PC-9 (cell line): Measurements from ENCODE around the gene PTCSC3. TPM values are rescaled to one million over a fixed set of nuclear protein-coding genes. Genes with fewer than 3 reads are reported as not detected.

Source experiments
- BruUV-seq: library from RNA; stranded (reverse); fragments of 400-500 nt; replicated peaks from 2 replicates; lab custom pipeline; 2021; lab: Mats Ljungman, UMichigan
- CTCF ChIA-PET: fragments of 300-600 bp; sonication (Branson Sonifier 250); formaldehyde crosslinking; loops from one replicate; lab custom pipeline; 2022; ENCODE audit warnings: antibody characterized with exemption; lab: Charles Lee
- POLR2A ChIA-PET: fragments of 300-600 bp; sonication (Branson Sonifier 250); formaldehyde crosslinking; loops from one replicate; lab custom pipeline; 2022; ENCODE audit warnings: antibody characterized with exemption; ENCODE audit not compliant: unreplicated experiment; lab: Charles Lee
- DNase-seq, 2 experiments: peaks; one replicate each; pipeline versions ENCODE4 v3.0.0 to v3.0.0-alpha.2; 2015 to 2022; ENCODE audit warnings: mixed read lengths in 1 of 2
- H2AFZ ChIP-seq: fragments of 200-600 bp; sonication (generic); 2 replicates; pipeline ENCODE4 v1.8.1; 2017; ENCODE audit warnings: antibody characterized with exemption
- H3F3A ChIP-seq: fragments of 200-600 bp; sonication (generic); 2 replicates; pipeline ENCODE4 v1.8.1; 2017; ENCODE audit warnings: antibody characterized with exemption, mild to moderate bottlenecking, low read depth; ENCODE audit not compliant: insufficient read depth
- H3K27ac ChIP-seq: fragments of 200-600 bp; sonication (generic); 2 replicates; pipeline ENCODE4 v1.6.1; 2016; ENCODE audit warnings: mixed run types
- H3K27me3 ChIP-seq: fragments of 200-600 bp; sonication (generic); 2 replicates; pipeline ENCODE4 v1.6.1; 2016; ENCODE audit warnings: low read depth, mixed run types; ENCODE audit not compliant: insufficient read depth
- H3K36me3 ChIP-seq: fragments of 200-600 bp; sonication (generic); 2 replicates; pipeline ENCODE4 v1.6.1; 2016; ENCODE audit warnings: low read depth, mixed run types
- H3K4me1 ChIP-seq: fragments of 200-600 bp; sonication (generic); replicated peaks from 2 replicates; pipeline ENCODE4 v1.6.1; 2016; ENCODE audit warnings: mixed run types; ENCODE audit not compliant: insufficient read depth
- H3K4me2 ChIP-seq: fragments of 200-600 bp; sonication (generic); 2 replicates; pipeline ENCODE4 v1.6.1; 2017; ENCODE audit warnings: mixed run types
- H3K4me3 ChIP-seq: fragments of 200-600 bp; sonication (generic); 2 replicates; pipeline ENCODE4 v1.6.1; 2016; ENCODE audit warnings: mixed run types
- H3K79me2 ChIP-seq: fragments of 200-600 bp; sonication (generic); 2 replicates; pipeline ENCODE4 v1.6.1; 2017; ENCODE audit warnings: low read depth, mixed run types
- H3K9me2 ChIP-seq: fragments of 200-600 bp; sonication (generic); 2 replicates; pipeline ENCODE4 v1.8.1; 2017; ENCODE audit warnings: mild to moderate bottlenecking; ENCODE audit not compliant: insufficient read depth
- H3K9me3 ChIP-seq: fragments of 200-600 bp; sonication (generic); 2 replicates; pipeline ENCODE4 v1.8.1; 2016; ENCODE audit warnings: low read depth; ENCODE audit not compliant: insufficient read depth
- H4K20me1 ChIP-seq: fragments of 200-600 bp; sonication (generic); 2 replicates; pipeline ENCODE4 v1.8.1; 2017; ENCODE audit not compliant: insufficient read depth
- EZH2 ChIP-seq: fragments of 200-600 bp; sonication (generic); IDR thresholded peaks from 2 replicates; pipeline ENCODE4 v1.8.0; 2017; ENCODE audit warnings: antibody characterized with exemption, low read depth
- intact Hi-C: fragments of 100-400 bp; cut with micrococcal nuclease; formaldehyde crosslinking; loops from one replicate; pipeline ENCODE4 v1.10.0; 2022; ENCODE audit not compliant: unreplicated experiment
- total RNA-seq: library from RNA; stranded (reverse); gene quantifications from 2 replicates; pipeline ENCODE4 v1.2.3, GENCODE V29; 2021
- TF ChIP-seq, protein P1 (sequence below): fragments of 200-600 bp; sonication (generic); conservative IDR thresholded peaks from 2 replicates; pipeline ENCODE4 v1.6.1; 2017; ENCODE audit warnings: mixed run types, antibody characterized with exemption, mild to moderate bottlenecking, moderate library complexity

Gene PTCSC3
- total RNA-seq, 1 experiment from 2014 or later = not detected

DNA sequence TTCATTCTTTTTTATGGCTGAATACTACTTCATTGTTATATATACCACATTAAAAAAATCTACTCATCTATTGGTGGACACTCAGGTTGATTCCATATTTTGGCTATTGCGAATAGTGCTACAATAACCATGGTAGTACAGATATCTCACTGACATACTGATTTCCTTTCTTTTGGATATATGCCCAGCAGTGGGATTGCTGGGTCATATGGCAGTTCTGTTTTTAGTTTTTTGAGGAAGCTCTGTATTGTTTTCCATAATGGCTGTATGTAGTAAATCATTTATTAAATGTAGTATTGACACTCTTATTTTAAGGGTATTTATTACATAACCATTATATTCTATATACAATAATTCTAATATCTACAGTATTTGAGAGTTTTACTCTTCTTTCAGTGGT lies 43.7 kb downstream of the PTCSC3 start:
- ChIA-PET CTCF (no interaction called here), POLR2A (no interaction called here)
- H3K9me2 ChIP-seq = no peaks in the 10 kb centered on the region
- H3K9me3 ChIP-seq = no peaks in the 10 kb centered on the region
- H3K36me3 ChIP-seq = no peaks in the 10 kb centered on the region
- DNase-seq = no peak
- TF ChIP-seq EZH2 = no peak
- TF ChIP-seq, protein P1, sequence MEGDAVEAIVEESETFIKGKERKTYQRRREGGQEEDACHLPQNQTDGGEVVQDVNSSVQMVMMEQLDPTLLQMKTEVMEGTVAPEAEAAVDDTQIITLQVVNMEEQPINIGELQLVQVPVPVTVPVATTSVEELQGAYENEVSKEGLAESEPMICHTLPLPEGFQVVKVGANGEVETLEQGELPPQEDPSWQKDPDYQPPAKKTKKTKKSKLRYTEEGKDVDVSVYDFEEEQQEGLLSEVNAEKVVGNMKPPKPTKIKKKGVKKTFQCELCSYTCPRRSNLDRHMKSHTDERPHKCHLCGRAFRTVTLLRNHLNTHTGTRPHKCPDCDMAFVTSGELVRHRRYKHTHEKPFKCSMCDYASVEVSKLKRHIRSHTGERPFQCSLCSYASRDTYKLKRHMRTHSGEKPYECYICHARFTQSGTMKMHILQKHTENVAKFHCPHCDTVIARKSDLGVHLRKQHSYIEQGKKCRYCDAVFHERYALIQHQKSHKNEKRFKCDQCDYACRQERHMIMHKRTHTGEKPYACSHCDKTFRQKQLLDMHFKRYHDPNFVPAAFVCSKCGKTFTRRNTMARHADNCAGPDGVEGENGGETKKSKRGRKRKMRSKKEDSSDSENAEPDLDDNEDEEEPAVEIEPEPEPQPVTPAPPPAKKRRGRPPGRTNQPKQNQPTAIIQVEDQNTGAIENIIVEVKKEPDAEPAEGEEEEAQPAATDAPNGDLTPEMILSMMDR = no peak
- intact Hi-C loops = no loop called here
- no peaks in the 10 kb centered on the region for H3K79me2 ChIP-seq
- H3K27ac ChIP-seq = no peak overlapping the region
- no peak overlapping the region for H2AFZ ChIP-seq
- no peaks in the 10 kb centered on the region for H4K20me1 ChIP-seq
- no peak overlapping the region for H3K4me2 ChIP-seq
- H3K27me3 ChIP-seq = no peaks in the 10 kb centered on the region
- BruUV-seq = no TSS peak
- H3F3A ChIP-seq = no peaks in the 10 kb centered on the region
- H3K4me3 ChIP-seq = no peak overlapping the region
- no peaks in the 10 kb centered on the region for H3K4me1 ChIP-seq

DNA sequence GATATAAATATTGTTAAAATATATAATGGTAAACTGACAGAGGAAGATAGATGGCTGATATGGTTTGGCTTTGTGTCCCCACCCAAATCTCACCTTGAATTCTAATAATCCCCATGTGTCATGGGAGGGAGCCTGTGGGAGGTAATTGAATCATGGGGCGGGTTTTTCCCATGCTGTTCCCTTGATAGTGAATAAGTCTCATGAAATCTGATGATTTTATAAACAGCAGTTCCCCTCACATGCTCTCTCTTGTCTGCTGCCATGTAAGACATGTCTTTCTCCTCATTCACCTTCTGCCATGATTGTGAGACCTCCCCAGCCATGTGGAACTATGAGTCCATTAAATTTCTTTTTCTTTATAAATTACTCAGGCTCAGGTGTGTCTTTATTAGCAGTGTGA lies 46.3 kb downstream of the PTCSC3 start:
- no peaks in the 10 kb centered on the region for H3F3A ChIP-seq
- DNase-seq = no peak
- H3K4me2 ChIP-seq = no peak overlapping the region
- ChIA-PET POLR2A (no interaction called here), CTCF (no interaction called here)
- TF ChIP-seq, protein P1 = no peak
- no peak for TF ChIP-seq EZH2
- H3K36me3 ChIP-seq = no peaks in the 10 kb centered on the region
- no peaks in the 10 kb centered on the region for H3K4me1 ChIP-seq
- intact Hi-C loops = no loop called here
- no peaks in the 10 kb centered on the region for H3K9me2 ChIP-seq
- no TSS peak for BruUV-seq
- no peak overlapping the region for H3K4me3 ChIP-seq
- no peak overlapping the region for H3K27ac ChIP-seq
- H4K20me1 ChIP-seq = no peaks in the 10 kb centered on the region
- H3K9me3 ChIP-seq = no peaks in the 10 kb centered on the region
- H2AFZ ChIP-seq = no peak overlapping the region
- H3K79me2 ChIP-seq = no peaks in the 10 kb centered on the region
- no peaks in the 10 kb centered on the region for H3K27me3 ChIP-seq

DNA sequence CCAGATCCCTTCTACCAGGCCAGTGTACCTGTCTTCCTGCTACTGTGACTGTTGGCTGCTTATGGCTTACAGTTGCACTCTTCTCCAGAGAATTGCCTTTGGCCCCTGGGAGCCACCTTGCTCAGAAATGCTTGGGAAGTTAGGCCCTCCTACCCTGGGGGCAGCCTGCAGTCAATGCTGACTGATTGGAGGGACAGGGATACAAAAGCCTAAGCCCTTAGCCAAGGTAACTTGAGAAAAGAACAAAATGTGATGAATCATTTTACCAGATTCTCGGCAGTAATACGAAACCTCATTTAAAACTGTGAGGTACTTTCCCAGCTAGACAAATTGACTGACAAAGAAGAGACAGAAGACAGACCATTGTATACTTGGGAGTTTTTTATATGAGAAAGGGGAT lies 47.3 kb downstream of the PTCSC3 start:
- CTCF ChIA-PET = no interaction called here
- POLR2A ChIA-PET = no interaction called here

More for the DNA sequence above, 47.3 kb downstream of the PTCSC3 start:
- no peaks in the 10 kb centered on the region for H4K20me1 ChIP-seq
- no peaks in the 10 kb centered on the region for H3K4me1 ChIP-seq
- H3K79me2 ChIP-seq = no peaks in the 10 kb centered on the region
- no TSS peak for BruUV-seq
- H3K27me3 ChIP-seq = no peaks in the 10 kb centered on the region
- no peak overlapping the region for H2AFZ ChIP-seq
- no peaks in the 10 kb centered on the region for H3K36me3 ChIP-seq
- H3K4me2 ChIP-seq = no peak overlapping the region
- DNase-seq = peak in 1 of 2 experiments; percentile 22
- no peaks in the 10 kb centered on the region for H3F3A ChIP-seq
- H3K27ac ChIP-seq = no peak overlapping the region
- TF ChIP-seq, protein P1 = no peak
- no peak for TF ChIP-seq EZH2
- no peaks in the 10 kb centered on the region for H3K9me3 ChIP-seq
- intact Hi-C loops = no loop called here
- no peak overlapping the region for H3K4me3 ChIP-seq
- no peaks in the 10 kb centered on the region for H3K9me2 ChIP-seq
